Esophagus muscularis mucosa (tissue), 4 donors: ENCODE data around the gene SPATA7. TPM values are rescaled to one million over a fixed set of nuclear protein-coding genes. Genes with fewer than 3 reads are reported as not detected.

Experiments used
- DNase-seq: peaks from one replicate; pipeline ENCODE4 v3.0.0-alpha.2; 2017; ENCODE audit errors: extremely low spot score
- H3K27ac ChIP-seq, 4 donors: fragments of 200-600 bp; sonication (generic); replicated peaks in 1 of 4; 1 replicate in 3 of 4; 2 replicates in 1 of 4; pipeline ENCODE4 v1.5.1; 2016 to 2019; ENCODE audit warnings: mild to moderate bottlenecking in 1 of 4
- H3K27me3 ChIP-seq, 4 donors: fragments of 200-600 bp; sonication (generic); one replicate each; pipeline versions ENCODE4 v1.5.1 to v1.6.0; 2016 to 2019
- H3K36me3 ChIP-seq, 4 donors: fragments of 200-600 bp; sonication (generic); one replicate each; pipeline ENCODE4 v1.5.1; 2016 to 2019
- H3K4me1 ChIP-seq, 4 donors: fragments of 200-600 bp; sonication (generic); one replicate each; pipeline ENCODE4 v1.5.1; 2016 to 2019
- H3K4me3 ChIP-seq, 4 donors: fragments of 200-600 bp; sonication (generic); 1 replicate in 2 of 4; 2 replicates in 2 of 4; pipeline ENCODE4 v1.5.1; 2016 to 2019; ENCODE audit warnings: mild to moderate bottlenecking in 4 of 4, moderate library complexity in 1 of 4
- H3K9me3 ChIP-seq, 4 donors: fragments of 200-600 bp; sonication (generic); 1 replicate in 3 of 4; 2 replicates in 1 of 4; pipeline ENCODE4 v1.5.1; 2016 to 2019
- CTCF ChIP-seq, 3 experiments: fragments of 200-600 bp in 2 of 3; fragments of 450-650 bp in 1 of 3; sonication (generic) in 2 of 3; IDR thresholded peaks; one replicate each; pipeline ENCODE4 v1.5.1; 2017 to 2019; ENCODE audit warnings: antibody characterized with exemption in 3 of 3, mild to moderate bottlenecking in 2 of 3, moderate library complexity in 1 of 3
- EP300 ChIP-seq: sonication (generic); formaldehyde crosslinking; IDR thresholded peaks from one replicate; pipeline ENCODE4 v1.6.1; 2017; ENCODE audit warnings: antibody characterized with exemption
- POLR2A ChIP-seq: fragments of 450-650 bp; IDR thresholded peaks from one replicate; pipeline ENCODE4 v1.6.1; 2017; ENCODE audit warnings: antibody characterized with exemption, moderate library complexity, mild to moderate bottlenecking, low read depth
- POLR2AphosphoS5 ChIP-seq, 2 donors: sonication (generic); formaldehyde crosslinking; IDR thresholded peaks; one replicate each; pipeline ENCODE4 v1.6.1; 2017; ENCODE audit warnings: antibody characterized with exemption in 2 of 2
- WGBS: methylation state at CpG from one replicate; pipeline ENCODE4 v1.1.5; 2018; 5-methylcytosine and 5-hydroxymethylcytosine counted together
- intact Hi-C: fragments of 100-400 bp; cut with DNase I; formaldehyde crosslinking; loops from one replicate; pipeline ENCODE4 v1.15.1; 2023
- total RNA-seq, 4 donors: library from RNA; depleted of rRNA; stranded (reverse); fragments of >200 nt; gene quantifications; one replicate each; pipeline versions ENCODE4 v1.1.0 to v1.2.1, GENCODE V29; 2016

Gene SPATA7
- total RNA-seq, 4 donors from 2014 or later, result 16.2 to 34.5 (median 20.4) TPM

GRCh38 chr14:88439088-88439487 is 53.6 kb downstream of the SPATA7 start:
- Histone ChIP-seq H3K9me3 (no peaks in the 10 kb centered on the region), H3K4me3 (no peak overlapping the region), H3K27ac (no peak overlapping the region), H3K27me3 (no peaks in the 10 kb centered on the region), H3K4me1 (no peaks in the 10 kb centered on the region), H3K36me3 (peaks cover 21 to 62% (median 30%) of the 10 kb centered on the region in 4 donors)
- DNase-seq, result no peak
- WGBS, result 100% methylated on average over 2 of the region's 2 CpGs
- TF ChIP-seq EP300, result no peak
- no peak for TF ChIP-seq POLR2AphosphoS5 (IDR thresholded peaks at IDR 0.05)
- TF ChIP-seq CTCF (IDR thresholded peaks at IDR 0.05), result no peak
- TF ChIP-seq POLR2A, result no peak
- intact Hi-C loops, result no loop called here

- H3K27me3 ChIP-seq, result no peaks in the 10 kb centered on the region
- H3K4me1 ChIP-seq, result no peaks in the 10 kb centered on the region
- peaks cover 0 to 4% (median 0%) of the 10 kb centered on the region in 4 donors for H3K9me3 ChIP-seq
- H3K27ac ChIP-seq, result no peak overlapping the region
- intact Hi-C loops, result no loop called here
- TF ChIP-seq CTCF (IDR thresholded peaks at IDR 0.05) (no peak), EP300 (no peak), POLR2AphosphoS5 (IDR thresholded peaks at IDR 0.05) (no peak), POLR2A (no peak)
- H3K36me3 ChIP-seq, result peaks cover 9 to 59% (median 18%) of the 10 kb centered on the region in 4 donors
- H3K4me3 ChIP-seq, result no peak overlapping the region
- no peak for DNase-seq
- 97% methylated on average over 4 of the region's 4 CpGs for WGBS
Measured at GRCh38 chr14:88452231-88452630, 66.8 kb downstream of the SPATA7 start.

- Histone ChIP-seq H3K27me3 (no peaks in the 10 kb centered on the region), H3K36me3 (peaks cover 9 to 55% (median 16%) of the 10 kb centered on the region in 4 donors), H3K27ac (no peak overlapping the region), H3K9me3 (peaks cover 0 to 14% (median 3%) of the 10 kb centered on the region in 4 donors), H3K4me3 (no peak overlapping the region), H3K4me1 (no peaks in the 10 kb centered on the region)
- no peak for DNase-seq
- WGBS, result 78% methylated on average over 2 of the region's 2 CpGs
- TF ChIP-seq CTCF (IDR thresholded peaks at IDR 0.05) (no peak), POLR2AphosphoS5 (IDR thresholded peaks at IDR 0.05) (no peak), EP300 (no peak), POLR2A (no peak)
- intact Hi-C loops, result no loop called here
Measured at GRCh38 chr14:88454886-88455285, 69.4 kb downstream of the SPATA7 start.

- peak; percentile 37 for DNase-seq
- H3K27me3 ChIP-seq, result no peaks in the 10 kb centered on the region
- WGBS, result 95% methylated on average over 4 of the region's 4 CpGs
- H3K4me1 ChIP-seq, result peaks cover 0 to 4% (median 0%) of the 10 kb centered on the region in 4 donors
- peaks cover 0 to 23% (median 13%) of the 10 kb centered on the region in 4 donors for H3K9me3 ChIP-seq
- intact Hi-C loops, result no loop called here
- H3K27ac ChIP-seq, result no peak overlapping the region
- H3K4me3 ChIP-seq, result no peak overlapping the region
- H3K36me3 ChIP-seq, result peaks cover 13 to 65% (median 38%) of the 10 kb centered on the region in 4 donors
- TF ChIP-seq CTCF (IDR thresholded peaks at IDR 0.05) (peak in 1 of 3 experiments; percentile 22), POLR2A (no peak)
Measured at GRCh38 chr14:88463318-88463717, 77.9 kb downstream of the SPATA7 start.

GRCh38 chr14:88468406-88468805 is 82.9 kb downstream of the SPATA7 start:
- Histone ChIP-seq H3K4me1 (peaks cover 0 to 8% (median 0%) of the 10 kb centered on the region in 4 donors), H3K27ac (no peak overlapping the region), H3K36me3 (peaks cover 23 to 87% (median 70%) of the 10 kb centered on the region in 4 donors), H3K9me3 (no peaks in the 10 kb centered on the region), H3K27me3 (no peaks in the 10 kb centered on the region), H3K4me3 (no peak overlapping the region)
- intact Hi-C loops, result no loop called here
- no peak for TF ChIP-seq EP300
- no peak for TF ChIP-seq POLR2A
- TF ChIP-seq POLR2AphosphoS5 (IDR thresholded peaks at IDR 0.05), result no peak
- TF ChIP-seq CTCF (IDR thresholded peaks at IDR 0.05), result no peak
- no peak for DNase-seq
- WGBS, result 52% methylated on average over 1 of the region's 1 CpG
